ENCODE measurements around the gene SUPT4H1.

SUPT4H1 gene

DNA sequence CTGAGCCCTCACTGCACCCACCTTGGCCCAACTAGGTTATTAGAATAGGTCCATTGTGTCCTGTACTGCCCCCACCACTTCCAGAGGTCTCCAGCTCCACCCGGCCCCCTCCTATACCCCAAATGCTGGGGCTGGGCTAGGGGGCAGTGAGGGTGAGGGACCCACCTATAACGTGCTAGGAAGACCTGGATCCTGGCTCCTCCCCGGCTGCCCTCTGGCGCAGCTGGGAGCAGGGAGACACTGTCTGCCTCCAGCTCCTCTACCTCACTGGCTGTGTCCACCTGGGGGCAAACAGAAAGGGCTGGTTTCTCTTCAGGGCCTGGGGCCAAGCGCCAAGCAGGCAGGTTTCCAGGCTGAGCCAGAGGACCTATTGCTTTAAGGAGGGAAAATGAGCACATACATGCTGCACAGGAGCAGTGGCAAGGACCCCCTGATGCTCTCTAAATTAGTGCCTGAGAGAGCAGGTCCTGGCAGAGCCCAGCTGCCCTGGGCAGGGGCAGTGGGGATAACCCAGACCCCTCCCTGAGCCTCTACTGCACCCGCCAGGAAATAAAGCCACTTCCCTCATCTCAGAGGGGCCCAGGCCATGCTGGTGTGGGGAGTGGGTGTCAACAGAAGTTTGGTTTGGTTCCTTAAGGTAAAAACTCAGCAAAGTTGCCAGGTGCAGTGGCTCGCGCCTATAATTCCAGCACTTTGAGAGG lies 35.6 kb downstream of the SUPT4H1 start:
- DNase-seq: no peak

- no peak for DNase-seq
These were observed 36.3 kb downstream of the SUPT4H1 start for GRCh38 chr17:58315750-58316149.

GRCh38 chr17:58315281-58315711 lies 36.7 kb downstream of the SUPT4H1 start:
- DNase-seq: no peak

DNA sequence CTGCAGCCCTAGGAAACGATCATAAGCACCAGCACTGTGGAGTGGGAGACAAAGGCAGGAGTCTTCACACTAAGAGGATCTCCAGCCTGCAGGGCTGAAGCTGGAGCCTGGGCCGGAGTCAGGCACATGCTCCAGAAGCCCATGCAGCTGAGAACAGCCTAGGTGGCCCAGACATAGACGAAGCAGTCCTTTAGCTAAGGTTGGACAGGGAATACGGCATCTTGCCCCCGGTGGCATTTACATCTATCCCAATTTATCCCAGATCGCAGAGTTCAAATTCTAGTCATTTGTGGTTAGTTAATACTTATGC lies 37.3 kb downstream of the SUPT4H1 start:
- DNase-seq: no peak

- DNase-seq: no peak
These were observed 37.9 kb downstream of the SUPT4H1 start for GRCh38 chr17:58313815-58314705.

DNA sequence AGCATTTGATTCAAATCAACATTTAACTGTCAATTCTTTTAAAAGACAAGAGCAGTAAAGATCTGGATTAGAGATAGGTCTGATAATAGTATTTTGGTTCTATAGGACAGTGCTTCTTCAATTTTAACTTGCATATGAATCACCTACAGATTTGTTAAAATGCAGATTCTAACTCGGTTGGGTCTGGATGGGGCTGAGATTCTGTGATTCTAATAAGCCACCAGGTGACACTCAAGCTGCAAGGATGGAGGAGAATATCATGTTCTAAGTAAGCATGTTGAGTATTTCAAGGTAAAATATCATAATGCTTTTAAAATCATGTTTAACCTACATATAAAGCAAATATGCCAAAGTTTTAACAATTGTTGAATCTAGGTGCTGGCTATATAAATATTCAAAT lies 39.2 kb downstream of the SUPT4H1 start:
- DNase-seq: no peak

DNA sequence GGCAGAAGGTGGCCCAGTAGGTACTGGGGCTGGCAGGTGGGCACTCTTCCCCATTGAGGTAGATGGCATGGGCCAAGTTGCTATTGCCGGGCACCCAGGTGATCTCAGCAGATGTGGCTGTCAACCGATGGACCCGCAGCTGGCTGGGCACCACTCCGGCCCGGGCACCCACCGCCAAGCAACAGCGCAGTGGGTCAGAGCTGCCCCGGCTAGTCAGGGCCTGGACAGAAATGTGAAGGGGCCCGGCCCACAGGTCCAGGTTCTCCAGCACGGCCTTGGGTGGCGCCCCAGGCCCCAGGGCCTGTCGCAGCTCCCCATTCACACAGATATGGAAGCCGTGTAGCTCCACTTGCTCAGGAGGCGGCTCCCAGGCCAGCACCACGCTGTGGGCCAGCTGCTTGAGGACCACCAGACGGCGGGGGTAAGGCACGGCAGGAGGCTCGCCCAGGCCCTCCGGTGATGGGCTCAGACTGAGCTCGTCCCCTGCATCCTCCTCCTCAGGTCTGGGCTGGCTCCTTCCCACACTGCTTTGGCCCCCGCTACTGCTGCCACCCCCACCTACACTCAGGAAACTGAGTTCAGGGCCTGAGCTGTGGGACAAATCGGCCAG lies 39.9 kb downstream of the SUPT4H1 start:
- DNase-seq: no peak

DNA sequence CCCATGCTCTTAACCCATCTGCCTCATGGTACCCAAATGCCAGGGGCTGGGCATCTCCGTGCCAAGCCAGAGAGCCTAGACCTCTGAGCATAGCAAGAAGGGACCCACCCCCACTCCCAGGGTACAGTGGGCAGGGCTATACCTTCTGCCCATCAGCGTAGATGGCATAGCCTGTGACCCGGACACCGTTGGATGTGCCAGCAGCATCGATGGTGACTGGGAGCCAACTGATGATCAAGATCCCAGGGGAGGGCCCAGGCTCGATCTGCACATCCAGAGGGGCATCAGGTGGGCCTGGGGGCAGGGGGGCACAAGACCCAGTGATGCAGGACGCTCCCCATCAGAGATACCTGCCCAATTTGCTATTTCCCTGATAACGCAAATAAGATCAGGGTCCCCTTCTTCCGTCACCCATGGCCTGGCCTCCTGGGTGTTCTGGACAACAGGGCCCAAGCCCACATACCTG lies 40.5 kb downstream of the SUPT4H1 start:
- no peak for DNase-seq

DNA sequence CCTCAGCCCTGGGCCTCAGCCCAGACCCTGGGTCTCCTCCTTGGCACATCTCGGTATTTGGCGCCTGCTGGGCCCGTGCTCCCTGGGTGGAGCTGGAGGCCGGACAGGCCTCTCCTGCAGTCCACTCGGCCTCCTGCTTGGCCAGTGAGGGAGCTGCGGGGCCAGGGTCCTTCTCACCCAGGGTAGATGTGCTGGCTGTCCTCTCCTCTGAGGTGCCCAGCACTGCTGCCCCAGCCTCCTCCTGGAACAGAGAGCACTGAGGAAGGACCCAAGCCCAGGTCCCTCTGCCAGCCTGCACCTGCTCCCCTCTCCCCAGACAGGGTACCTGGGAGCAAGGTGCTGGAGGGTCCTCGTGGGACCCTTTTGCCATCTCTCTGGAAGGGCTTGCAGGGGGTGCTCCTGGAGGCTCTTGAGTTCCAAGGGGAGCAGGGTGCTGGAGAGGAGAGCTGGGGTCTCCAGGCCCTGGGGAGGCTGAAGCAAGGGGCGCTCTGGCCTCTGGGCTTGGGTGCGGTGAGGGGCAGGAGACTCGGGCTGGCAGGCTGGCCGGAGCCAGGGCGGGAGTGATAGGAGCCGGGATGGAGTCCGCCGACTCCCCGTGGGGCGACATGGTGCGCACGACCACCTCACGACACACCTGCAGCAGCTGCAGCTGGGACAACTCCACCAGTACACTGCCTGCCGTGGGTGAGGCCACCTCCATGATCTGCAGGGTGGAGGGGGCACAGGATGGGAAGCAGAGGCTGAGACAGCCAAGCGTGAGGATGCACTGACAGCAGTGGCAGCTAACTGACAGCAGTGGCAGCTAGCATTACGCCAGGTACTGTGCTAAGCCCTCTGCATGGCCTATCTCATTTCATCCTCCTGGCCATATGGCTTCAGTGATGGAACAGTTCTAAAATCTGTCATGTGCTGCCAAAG lies 41.2 kb downstream of the SUPT4H1 start:
- peak in 1 of 2 experiments; percentile 48 for DNase-seq

GRCh38 chr17:58309918-58310259 lies 42.1 kb downstream of the SUPT4H1 start:
- no peak for DNase-seq

- no peak for DNase-seq
These were observed 42.8 kb downstream of the SUPT4H1 start for GRCh38 chr17:58308985-58309917.

GRCh38 chr17:58308173-58308984 lies 43.6 kb downstream of the SUPT4H1 start:
- DNase-seq: no peak

- DNase-seq: no peak
These were observed 44.4 kb downstream of the SUPT4H1 start for GRCh38 chr17:58307468-58308172.

GRCh38 chr17:58306131-58306951 lies 45.7 kb downstream of the SUPT4H1 start:
- no peak for DNase-seq

DNA sequence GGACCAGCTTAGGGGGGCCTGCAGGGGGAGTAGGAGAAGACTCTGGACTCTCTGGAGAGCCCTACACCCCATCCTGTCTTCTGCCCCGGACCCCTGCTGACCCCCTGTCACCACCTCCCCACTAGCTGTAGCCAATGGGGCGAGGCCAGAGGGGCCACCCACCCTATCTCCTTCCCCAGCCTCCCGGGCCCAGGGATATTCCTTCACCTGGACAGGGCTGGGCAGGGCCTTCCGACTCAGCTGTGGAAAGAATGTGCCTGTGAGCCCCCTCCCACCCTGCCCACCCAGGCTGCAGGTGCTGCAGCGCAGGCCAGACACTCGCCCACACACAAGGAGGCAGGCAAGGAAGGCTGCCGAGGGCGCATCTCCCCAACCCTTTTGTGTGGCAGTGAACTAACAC lies 46.4 kb downstream of the SUPT4H1 start:
- no peak for DNase-seq

DNA sequence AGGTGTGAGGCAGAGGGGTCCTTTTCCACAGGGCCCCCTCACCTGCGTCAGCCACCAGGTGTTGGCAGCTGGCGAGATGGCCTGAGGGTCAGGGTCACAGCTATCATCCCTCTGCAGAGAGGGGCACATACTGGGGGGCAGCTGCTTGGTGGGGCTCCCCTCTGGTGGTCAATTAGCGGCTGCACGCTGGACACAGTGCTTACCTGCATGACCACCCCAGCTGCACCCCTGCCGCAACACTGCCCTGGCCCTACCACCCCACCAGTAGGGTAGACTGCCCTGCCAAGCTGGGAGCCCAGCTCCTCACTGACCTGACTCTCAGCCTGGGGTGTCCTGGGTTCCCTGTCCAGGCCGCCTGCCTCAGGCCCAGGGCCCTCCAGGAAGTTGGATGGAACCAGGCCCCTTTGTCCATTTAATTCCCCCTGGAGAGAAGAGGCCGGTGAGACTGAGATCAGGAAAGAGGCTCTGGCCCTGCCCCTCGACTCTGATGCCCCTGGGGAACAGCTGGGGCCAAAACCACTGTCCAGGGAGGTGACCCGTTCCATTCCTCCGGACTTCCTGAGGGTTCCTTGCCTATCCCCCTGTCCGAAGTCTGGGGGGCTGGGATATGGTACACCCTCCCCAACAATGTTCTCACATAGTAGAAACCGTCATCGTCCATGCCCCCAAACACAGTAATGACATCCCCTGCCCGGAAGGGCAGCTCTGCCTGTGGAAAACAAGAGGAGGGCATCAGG lies 47.1 kb downstream of the SUPT4H1 start:
- DNase-seq: no peak

DNA sequence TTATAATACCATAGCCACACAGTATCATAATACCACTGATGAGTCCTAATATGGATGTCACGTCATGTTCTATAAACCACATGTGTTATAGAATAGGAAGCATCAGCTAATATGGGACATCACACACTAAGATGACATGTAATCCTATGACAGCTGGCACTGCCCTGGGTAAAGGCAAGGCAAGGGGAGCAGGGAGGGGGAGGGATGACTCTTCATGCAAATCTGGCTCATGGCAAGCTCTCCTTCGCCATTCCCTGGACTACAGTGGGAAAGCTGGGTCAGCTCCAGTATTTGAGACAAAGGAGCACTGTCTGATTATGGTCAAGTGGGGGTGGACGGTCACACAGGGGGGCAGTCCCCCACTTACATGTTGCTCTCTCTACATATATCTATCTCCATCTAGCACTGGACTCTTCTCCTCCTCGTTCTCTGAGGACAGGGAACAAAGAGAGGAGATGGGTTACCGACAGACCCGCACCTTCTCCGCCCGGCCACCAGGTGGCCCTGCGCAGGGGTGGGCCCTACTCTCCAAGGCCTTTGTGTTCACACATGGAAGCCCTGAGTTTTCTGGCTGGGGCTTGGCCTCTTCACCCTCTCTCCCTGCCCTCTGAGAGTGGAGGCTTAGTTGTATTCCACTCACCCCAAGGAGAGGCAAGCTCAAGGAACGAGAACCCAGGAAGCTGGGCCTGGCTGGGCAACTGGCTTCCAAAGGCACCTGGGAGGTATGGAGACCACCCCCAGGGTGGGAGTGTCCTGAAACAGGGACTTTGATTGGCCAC lies 47.8 kb downstream of the SUPT4H1 start:
- DNase-seq: no peak
